A549 (cell line): Measurements from ENCODE around the gene NEU4. TPM values are rescaled to one million over a fixed set of nuclear protein-coding genes. Genes with fewer than 3 reads are reported as not detected.

Experiments used
- ATAC-seq, 2 experiments: fragments of 200-7000 bp in 1 of 2; fragments of >200 bp in 1 of 2; cut with Nextera tagmentation in 1 of 2; cut with Tn5 transposase in 1 of 2; 3 replicates each; pipeline versions ENCODE4 v1.8.0 to v1.9.1; 2018 to 2020; ENCODE audit warnings: mild to moderate bottlenecking in 1 of 2, moderate library complexity in 1 of 2
- CTCF ChIA-PET: fragments of 300-600 bp; sonication (Branson Sonifier 250); formaldehyde crosslinking; extraction: SDS; loops from one replicate; lab custom pipeline; 2021; ENCODE audit warnings: antibody characterized with exemption, inconsistent platforms; lab: Yijun Ruan, JAX
- POLR2A ChIA-PET: fragments of 350-600 bp; formaldehyde crosslinking; extraction: SDS; loops from one replicate; lab custom pipeline; 2021; ENCODE audit warnings: antibody characterized with exemption, inconsistent platforms; lab: Yijun Ruan, JAX
- DNase-seq, 2 experiments: peaks; one replicate each; pipeline versions ENCODE4 v3.0.0 to v3.0.0-alpha.2; 2011 to 2016; ENCODE audit warnings: low read depth in 1 of 2, low spot score in 1 of 2
- FAIRE-seq: peaks from 2 replicates; lab custom pipeline; 2011; peaks lifted over from hg19 to GRCh38; lab: Jason Lieb, UNC
- H3K27ac ChIP-seq, 2 experiments: fragments of >200 bp; sonication (Bioruptor Twin); formaldehyde crosslinking; 3 replicates each; pipeline ENCODE4 v1.5.1; 2016 to 2017
- H3K4me1 ChIP-seq: fragments of >200 bp; sonication (Bioruptor Twin); formaldehyde crosslinking; 3 replicates; pipeline ENCODE4 v1.6.1; 2016
- H3K4me2 ChIP-seq: fragments of >200 bp; sonication (Bioruptor Twin); formaldehyde crosslinking; 3 replicates; pipeline ENCODE4 v1.6.1; 2016
- H3K4me3 ChIP-seq: fragments of >200 bp; sonication (Bioruptor Twin); formaldehyde crosslinking; 3 replicates; pipeline ENCODE4 v1.5.1; 2016
- H3K9me3 ChIP-seq: fragments of >200 bp; sonication (Bioruptor Twin); formaldehyde crosslinking; 3 replicates; pipeline ENCODE4 v1.6.1; 2016
- CBX2 ChIP-seq: fragments of 200-600 bp; sonication (generic); IDR thresholded peaks from 2 replicates; pipeline ENCODE4 v1.6.1; 2016; ENCODE audit warnings: low read depth, mild to moderate bottlenecking, borderline replicate concordance
- CBX8 ChIP-seq: fragments of 200-600 bp; sonication (generic); IDR thresholded peaks from 2 replicates; pipeline ENCODE4 v1.6.1; 2016
- CHD2 ChIP-seq: fragments of 150-350 bp; IDR thresholded peaks from 2 replicates; pipeline ENCODE4 v1.6.1; 2014; ENCODE audit warnings: low read length; ENCODE audit not compliant: partially characterized antibody
- CHD4 ChIP-seq: fragments of 200-600 bp; sonication (generic); IDR thresholded peaks from 2 replicates; pipeline ENCODE4 v1.6.1; 2016; ENCODE audit warnings: antibody characterized with exemption, mild to moderate bottlenecking, borderline replicate concordance
- EHMT2 ChIP-seq: fragments of 200-600 bp; sonication (generic); IDR thresholded peaks from 2 replicates; pipeline ENCODE4 v1.6.1; 2016; ENCODE audit warnings: antibody characterized with exemption, low read depth, mild to moderate bottlenecking, moderate library complexity
- ELK1 ChIP-seq: fragments of 150-350 bp; IDR thresholded peaks from 2 replicates; pipeline ENCODE4 v1.6.1; 2014; ENCODE audit warnings: low read depth, mild to moderate bottlenecking, low read length
- EP300 ChIP-seq, 2 experiments: fragments of >200 bp; sonication (Bioruptor Twin); formaldehyde crosslinking; IDR thresholded peaks; 2 replicates in 1 of 2; 3 replicates in 1 of 2; pipeline ENCODE4 v1.6.1; 2016 to 2017
- FOSL2 ChIP-seq, 2 experiments: fragments of 450-650 bp in 1 of 2; fragments of >200 bp in 1 of 2; sonication (Bioruptor Twin) in 1 of 2; formaldehyde crosslinking; IDR thresholded peaks; 2 replicates each; pipeline versions ENCODE4 v1.5.0 to v1.6.1; 2016 to 2020; ENCODE audit warnings: mild to moderate bottlenecking in 1 of 2, moderate library complexity in 1 of 2
- FOXS1 ChIP-seq: fragments of 250-450 bp; sonication (Bioruptor Pico); IDR thresholded peaks from 2 replicates; pipeline ENCODE4 v1.5.0; 2020; ENCODE audit warnings: mild to moderate bottlenecking, moderate library complexity
- HOXB5 ChIP-seq: fragments of 250-450 bp; sonication (Bioruptor Pico); IDR thresholded peaks from 2 replicates; pipeline ENCODE4 v1.5.0; 2020; ENCODE audit warnings: mild to moderate bottlenecking, moderate library complexity
- KDM1A ChIP-seq: fragments of 200-600 bp; sonication (generic); IDR thresholded peaks from 2 replicates; pipeline ENCODE4 v1.6.1; 2016; ENCODE audit warnings: low read depth, mild to moderate bottlenecking
- KDM5A ChIP-seq: fragments of 200-600 bp; sonication (generic); IDR thresholded peaks from 2 replicates; pipeline ENCODE4 v1.6.1; 2016; ENCODE audit warnings: antibody characterized with exemption, mild to moderate bottlenecking
- MAFK ChIP-seq: fragments of 450-650 bp; IDR thresholded peaks from 2 replicates; pipeline ENCODE4 v1.6.1; 2014; ENCODE audit not compliant: partially characterized antibody
- MAZ ChIP-seq: fragments of 150-350 bp; IDR thresholded peaks from 2 replicates; pipeline ENCODE4 v1.6.1; 2014; ENCODE audit warnings: antibody characterized with exemption, low read depth, low read length, borderline replicate concordance
- NFE2L2 ChIP-seq: fragments of 150-350 bp; conservative IDR thresholded peaks from 2 replicates; pipeline ENCODE4 v1.6.1; 2014; ENCODE audit warnings: low read length
- NPAS2 ChIP-seq: fragments of 250-450 bp; sonication (Bioruptor Pico); IDR thresholded peaks from 2 replicates; pipeline ENCODE4 v1.8.0; 2022; ENCODE audit warnings: mild to moderate bottlenecking, moderate library complexity, borderline replicate concordance
- NR3C1 ChIP-seq: fragments of >200 bp; sonication (Bioruptor Twin); formaldehyde crosslinking; IDR thresholded peaks from 3 replicates; pipeline ENCODE4 v1.6.1; 2017
- PHF8 ChIP-seq: fragments of 200-600 bp; sonication (generic); IDR thresholded peaks from 2 replicates; pipeline ENCODE4 v1.6.1; 2016; ENCODE audit warnings: low read depth, mild to moderate bottlenecking, antibody characterized with exemption, moderate library complexity, borderline replicate concordance
- POLR2A ChIP-seq: IDR thresholded peaks from 2 replicates; pipeline ENCODE4 v1.6.1; 2012; ENCODE audit warnings: mild to moderate bottlenecking, low read length
- POLR2AphosphoS2 ChIP-seq: conservative IDR thresholded peaks from 2 replicates; pipeline ENCODE4 v1.6.1; 2012; ENCODE audit warnings: low read length, improper control_type of control experiment, inconsistent platforms
- RCOR1 ChIP-seq: fragments of 150-350 bp; IDR thresholded peaks from 2 replicates; pipeline ENCODE4 v1.6.1; 2014; ENCODE audit warnings: antibody characterized with exemption, low read length, low read depth
- SMC3 ChIP-seq: fragments of >200 bp; sonication (Bioruptor Twin); formaldehyde crosslinking; IDR thresholded peaks from 3 replicates; pipeline ENCODE4 v1.6.1; 2018; ENCODE audit warnings: inconsistent platforms
- SREBF2 ChIP-seq: fragments of 450-650 bp; IDR thresholded peaks from 2 replicates; pipeline ENCODE4 v1.6.1; 2014; ENCODE audit warnings: mild to moderate bottlenecking, moderate library complexity
- TFCP2L1 ChIP-seq: fragments of 250-450 bp; sonication (Bioruptor Pico); IDR thresholded peaks from 2 replicates; pipeline ENCODE4 v1.5.0; 2021; ENCODE audit warnings: mild to moderate bottlenecking
- TP53 ChIP-seq: fragments of 250-450 bp; sonication (Bioruptor Pico); IDR thresholded peaks from 2 replicates; pipeline ENCODE4 v1.5.0; 2021; ENCODE audit warnings: mild to moderate bottlenecking, moderate library complexity
- ZFP36 ChIP-seq: fragments of 450-650 bp; IDR thresholded peaks from 2 replicates; pipeline ENCODE4 v1.6.1; 2014; ENCODE audit warnings: borderline replicate concordance; ENCODE audit not compliant: partially characterized antibody
- ZNF302 ChIP-seq: fragments of 250-450 bp; sonication (Bioruptor Pico); IDR thresholded peaks from 2 replicates; pipeline ENCODE4 v1.9.0; 2021; ENCODE audit warnings: inconsistent platforms, mild to moderate bottlenecking, moderate library complexity
- WGBS: methylation state at CpG from one replicate; pipeline ENCODE4 v1.1.6; 2017; ENCODE audit errors: missing lambda C conversion rate; 5-methylcytosine and 5-hydroxymethylcytosine counted together
- polyA plus RNA-seq, 4 experiments: library from polyadenylated mRNA; depleted of rRNA in 3 of 4; stranded (reverse); fragments of >200 nt; fragmentation: RNase III in 1 of 4; extraction: RNeasy Plus Mini Kit Qiagen cat#74134 plus additional on column Dnase treatment in 1 of 4; gene quantifications; 2 replicates in 3 of 4; 3 replicates in 1 of 4; pipeline ENCODE4 v1.2.3, GENCODE V29; 2011 to 2017
- TF ChIP-seq, protein P1 (sequence below): fragments of 450-650 bp; IDR thresholded peaks from 2 replicates; pipeline ENCODE4 v1.6.1; 2014; ENCODE audit warnings: antibody characterized with exemption
- TF ChIP-seq, protein P2 (sequence below): fragments of 250-450 bp; sonication (Bioruptor Pico); IDR thresholded peaks from 2 replicates; pipeline ENCODE4 v1.5.0; 2021; ENCODE audit warnings: mild to moderate bottlenecking, moderate library complexity, borderline replicate concordance
- TF ChIP-seq, protein P3 (sequence below): fragments of >200 bp; sonication (Bioruptor Twin); formaldehyde crosslinking; IDR thresholded peaks from 2 replicates; pipeline ENCODE4 v1.6.1; 2016
- TF ChIP-seq, protein P4 (sequence below): IDR thresholded peaks from 2 replicates; pipeline ENCODE4 v1.6.1; 2012
- TF ChIP-seq, protein P5 (sequence below): fragments of 250-450 bp; sonication (Bioruptor Pico); IDR thresholded peaks from 2 replicates; pipeline ENCODE4 v1.5.0; 2020; ENCODE audit warnings: low read depth, mild to moderate bottlenecking, moderate library complexity
- TF ChIP-seq, protein P6 (sequence below): IDR thresholded peaks from 2 replicates; pipeline ENCODE4 v1.6.1; 2012; ENCODE audit warnings: low read depth, borderline replicate concordance

NEU4 gene
- polyA plus RNA-seq, 2 of the 4 experiments (the other 2 are of a cell fraction): 0.13 to 0.19 TPM

DNA sequence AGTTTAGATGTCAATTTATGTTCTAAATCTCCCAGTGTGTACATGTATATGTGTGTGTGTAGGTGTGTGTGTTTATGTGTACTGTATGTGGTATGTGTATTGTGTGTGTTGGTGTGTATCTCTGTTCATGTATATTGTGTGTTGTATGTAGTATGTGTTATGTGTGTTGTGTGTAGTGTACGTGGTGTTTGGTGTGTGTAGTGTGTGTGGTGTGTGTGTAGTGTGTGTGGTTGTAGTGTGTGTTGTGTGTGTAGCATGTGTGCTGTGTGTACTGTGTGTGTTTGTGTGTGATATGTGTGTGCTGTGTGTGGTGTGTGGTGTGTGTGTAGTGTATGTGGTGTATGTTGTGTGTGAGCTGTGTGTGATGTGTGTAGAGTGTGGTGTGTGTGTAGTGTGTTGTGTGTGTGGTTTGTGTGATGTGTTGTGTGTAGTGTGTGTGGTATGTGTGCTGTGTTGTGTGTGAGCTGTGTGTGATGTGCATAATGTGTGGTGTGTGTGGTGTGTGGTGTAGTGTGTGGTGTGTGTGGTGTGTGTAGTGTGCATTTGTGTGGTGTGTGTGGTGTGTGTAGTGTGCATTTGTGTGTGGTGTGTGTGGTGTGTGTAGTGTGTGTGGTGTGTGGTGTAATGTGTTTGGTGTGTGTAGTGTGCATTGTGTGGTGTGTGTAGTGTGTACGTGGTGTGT is 55.3 kb downstream of the NEU4 start:
- Histone ChIP-seq H3K9me3 (no peaks in the 10 kb centered on the region), H3K4me1 (peaks cover 9% of the 10 kb centered on the region; the same call in 2 of the 3 replicates), H3K4me3 (no peak overlapping the region), H3K4me2 (no peak overlapping the region), H3K27ac (no peak overlapping the region)
- FAIRE-seq (no peak), ATAC-seq (no peak), DNase-seq (no peak)
- CTCF ChIA-PET: no interaction called here
- POLR2A ChIA-PET: no interaction called here
- TF ChIP-seq, protein P1, sequence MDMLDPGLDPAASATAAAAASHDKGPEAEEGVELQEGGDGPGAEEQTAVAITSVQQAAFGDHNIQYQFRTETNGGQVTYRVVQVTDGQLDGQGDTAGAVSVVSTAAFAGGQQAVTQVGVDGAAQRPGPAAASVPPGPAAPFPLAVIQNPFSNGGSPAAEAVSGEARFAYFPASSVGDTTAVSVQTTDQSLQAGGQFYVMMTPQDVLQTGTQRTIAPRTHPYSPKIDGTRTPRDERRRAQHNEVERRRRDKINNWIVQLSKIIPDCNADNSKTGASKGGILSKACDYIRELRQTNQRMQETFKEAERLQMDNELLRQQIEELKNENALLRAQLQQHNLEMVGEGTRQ: no peak
- TF ChIP-seq MAZ (no peak), NFE2L2 (no peak), EHMT2 (no peak), ZNF302 (CRISPR knock-in tag) (no peak), CHD2 (no peak), KDM1A (no peak), RCOR1 (no peak), KDM5A (no peak), SMC3 (no peak), PHF8 (no peak), FOSL2 (IDR thresholded peaks at IDR 0.05) (no peak), FOSL2 (CRISPR knock-in tag; IDR thresholded peaks at IDR 0.05) (no peak), HOXB5 (CRISPR knock-in tag) (no peak), CBX8 (no peak), CHD4 (no peak), FOXS1 (CRISPR knock-in tag) (no peak), NR3C1 (no peak)
- TF ChIP-seq, protein P2, sequence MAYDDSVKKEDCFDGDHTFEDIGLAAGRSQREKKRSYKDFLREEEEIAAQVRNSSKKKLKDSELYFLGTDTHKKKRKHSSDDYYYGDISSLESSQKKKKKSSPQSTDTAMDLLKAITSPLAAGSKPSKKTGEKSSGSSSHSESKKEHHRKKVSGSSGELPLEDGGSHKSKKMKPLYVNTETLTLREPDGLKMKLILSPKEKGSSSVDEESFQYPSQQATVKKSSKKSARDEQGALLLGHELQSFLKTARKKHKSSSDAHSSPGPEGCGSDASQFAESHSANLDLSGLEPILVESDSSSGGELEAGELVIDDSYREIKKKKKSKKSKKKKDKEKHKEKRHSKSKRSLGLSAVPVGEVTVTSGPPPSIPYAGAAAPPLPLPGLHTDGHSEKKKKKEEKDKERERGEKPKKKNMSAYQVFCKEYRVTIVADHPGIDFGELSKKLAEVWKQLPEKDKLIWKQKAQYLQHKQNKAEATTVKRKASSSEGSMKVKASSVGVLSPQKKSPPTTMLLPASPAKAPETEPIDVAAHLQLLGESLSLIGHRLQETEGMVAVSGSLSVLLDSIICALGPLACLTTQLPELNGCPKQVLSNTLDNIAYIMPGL: no peak
- TF ChIP-seq, protein P3, sequence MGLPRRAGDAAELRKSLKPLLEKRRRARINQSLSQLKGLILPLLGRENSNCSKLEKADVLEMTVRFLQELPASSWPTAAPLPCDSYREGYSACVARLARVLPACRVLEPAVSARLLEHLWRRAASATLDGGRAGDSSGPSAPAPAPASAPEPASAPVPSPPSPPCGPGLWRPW: no peak
- TF ChIP-seq, protein P4, sequence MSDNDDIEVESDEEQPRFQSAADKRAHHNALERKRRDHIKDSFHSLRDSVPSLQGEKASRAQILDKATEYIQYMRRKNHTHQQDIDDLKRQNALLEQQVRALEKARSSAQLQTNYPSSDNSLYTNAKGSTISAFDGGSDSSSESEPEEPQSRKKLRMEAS: no peak
- TF ChIP-seq, all 56 proteins: peak for 0
- 92% methylated on average over 2 of the region's 2 CpGs for WGBS

DNA sequence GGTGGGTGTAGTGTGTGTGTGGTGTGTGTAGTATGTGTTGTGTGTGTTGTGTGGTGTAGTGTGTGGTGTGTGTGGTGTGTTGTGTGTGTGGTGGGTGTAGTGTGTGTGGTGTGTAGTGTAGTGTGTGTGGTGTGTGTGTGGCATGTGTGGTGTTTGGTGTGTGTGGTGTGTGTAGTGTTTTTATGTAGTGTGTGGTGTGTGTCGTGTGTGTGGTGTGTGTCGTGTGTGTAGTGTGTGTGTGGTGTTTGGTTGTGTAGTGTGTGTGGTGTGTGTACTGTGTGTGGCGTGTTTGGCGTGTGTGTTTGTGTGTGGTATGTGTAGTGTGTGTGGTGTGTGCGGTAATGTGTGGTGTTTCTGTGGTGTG is 55.8 kb downstream of the NEU4 start:
- ChIA-PET POLR2A (no interaction called here), CTCF (no interaction called here)
- 40% methylated on average over 5 of the region's 5 CpGs for WGBS
- Histone ChIP-seq H3K4me3 (no peak overlapping the region), H3K9me3 (no peaks in the 10 kb centered on the region), H3K4me1 (peaks cover 11% of the 10 kb centered on the region; the same call in 2 of the 3 replicates), H3K27ac (no peak overlapping the region), H3K4me2 (no peak overlapping the region)
- no peak for DNase-seq
- no peak for ATAC-seq
- no peak for FAIRE-seq
- TF ChIP-seq NPAS2 (CRISPR knock-in tag): no peak
- TF ChIP-seq, protein P5, sequence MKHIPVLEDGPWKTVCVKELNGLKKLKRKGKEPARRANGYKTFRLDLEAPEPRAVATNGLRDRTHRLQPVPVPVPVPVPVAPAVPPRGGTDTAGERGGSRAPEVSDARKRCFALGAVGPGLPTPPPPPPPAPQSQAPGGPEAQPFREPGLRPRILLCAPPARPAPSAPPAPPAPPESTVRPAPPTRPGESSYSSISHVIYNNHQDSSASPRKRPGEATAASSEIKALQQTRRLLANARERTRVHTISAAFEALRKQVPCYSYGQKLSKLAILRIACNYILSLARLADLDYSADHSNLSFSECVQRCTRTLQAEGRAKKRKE (CRISPR knock-in tag): no peak
- TF ChIP-seq MAFK: no peak
- TF ChIP-seq RCOR1: no peak
- TF ChIP-seq, protein P1: no peak
- no peak for TF ChIP-seq POLR2AphosphoS2
- TF ChIP-seq NR3C1: no peak
- TF ChIP-seq POLR2A: no peak
- TF ChIP-seq CHD4: no peak
- TF ChIP-seq CBX2: no peak
- no peak for TF ChIP-seq ELK1
- no peak for TF ChIP-seq FOXS1 (CRISPR knock-in tag)
- TF ChIP-seq TP53: no peak
- no peak for TF ChIP-seq TFCP2L1 (CRISPR knock-in tag)
- no peak for TF ChIP-seq ZFP36
- TF ChIP-seq, protein P6, sequence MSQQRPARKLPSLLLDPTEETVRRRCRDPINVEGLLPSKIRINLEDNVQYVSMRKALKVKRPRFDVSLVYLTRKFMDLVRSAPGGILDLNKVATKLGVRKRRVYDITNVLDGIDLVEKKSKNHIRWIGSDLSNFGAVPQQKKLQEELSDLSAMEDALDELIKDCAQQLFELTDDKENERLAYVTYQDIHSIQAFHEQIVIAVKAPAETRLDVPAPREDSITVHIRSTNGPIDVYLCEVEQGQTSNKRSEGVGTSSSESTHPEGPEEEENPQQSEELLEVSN: no peak
- no peak for TF ChIP-seq EP300 (IDR thresholded peaks at IDR 0.05)
- no peak for TF ChIP-seq EHMT2
- TF ChIP-seq SREBF2: no peak
